NCI-H2171 (cell line): ENCODE measurements around the gene USP1.

Experiments
- DNase-seq: peaks from one replicate; lab custom pipeline; 2025; lab: John Stamatoyannopoulos, UW

Gene USP1

DNA sequence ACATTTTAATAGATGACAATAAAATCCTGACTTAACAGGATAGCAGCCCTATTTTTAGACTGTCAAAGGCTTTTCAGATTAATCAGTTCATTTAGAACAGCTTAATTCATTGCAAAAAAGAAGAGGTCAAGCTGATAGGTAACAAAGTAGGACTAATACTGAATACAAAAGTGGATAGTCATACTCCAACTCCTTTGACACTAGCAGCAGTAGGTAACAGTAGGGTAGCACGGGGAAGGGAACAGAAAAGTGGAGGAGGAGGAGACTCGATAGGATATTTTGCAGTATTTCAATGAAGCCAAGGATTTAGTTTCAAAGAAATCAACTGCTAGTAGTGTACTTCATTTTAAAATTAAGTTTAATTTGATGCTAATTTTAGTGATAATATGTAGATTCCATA lies 51.1 kb downstream of the USP1 start:
- DNase-seq, result no peak

DNA sequence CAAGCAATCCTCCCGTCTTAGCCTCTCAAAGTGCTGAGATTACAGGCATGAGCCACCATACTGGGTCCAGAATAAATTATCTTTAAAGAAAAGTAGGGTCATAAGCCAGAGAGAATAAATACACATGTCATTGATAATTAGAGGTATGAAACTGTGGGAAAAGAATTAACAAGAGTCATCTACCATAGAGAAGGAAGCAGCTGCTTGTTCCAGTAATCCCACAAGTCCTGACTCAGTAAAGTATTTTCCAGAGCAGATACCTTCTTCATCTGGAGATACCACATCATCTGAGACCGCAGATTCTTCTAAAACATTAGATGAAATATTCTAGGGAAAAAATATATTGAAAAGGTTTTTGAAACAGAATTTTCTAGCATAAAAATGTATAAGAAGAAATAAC lies 55.7 kb downstream of the USP1 start:
- no peak for DNase-seq

DNA sequence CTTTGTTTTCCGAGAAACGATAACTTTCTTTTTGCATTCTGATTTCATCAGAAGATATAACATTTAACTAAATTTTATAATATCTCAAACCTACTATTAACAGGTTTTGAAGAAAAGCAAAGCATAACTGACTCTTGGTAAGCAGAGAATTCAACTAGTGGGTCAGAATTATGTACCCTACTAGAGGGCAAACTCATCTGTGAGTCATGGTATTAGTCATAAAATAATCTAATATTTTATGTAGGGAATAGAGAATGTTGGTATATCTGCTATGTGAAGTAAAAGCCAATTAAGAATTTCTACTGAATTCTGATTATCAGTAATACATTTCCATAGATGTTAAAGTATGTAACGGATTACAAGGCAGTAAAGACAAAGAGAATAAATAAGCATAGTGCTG lies 56.8 kb downstream of the USP1 start:
- no peak for DNase-seq

DNA sequence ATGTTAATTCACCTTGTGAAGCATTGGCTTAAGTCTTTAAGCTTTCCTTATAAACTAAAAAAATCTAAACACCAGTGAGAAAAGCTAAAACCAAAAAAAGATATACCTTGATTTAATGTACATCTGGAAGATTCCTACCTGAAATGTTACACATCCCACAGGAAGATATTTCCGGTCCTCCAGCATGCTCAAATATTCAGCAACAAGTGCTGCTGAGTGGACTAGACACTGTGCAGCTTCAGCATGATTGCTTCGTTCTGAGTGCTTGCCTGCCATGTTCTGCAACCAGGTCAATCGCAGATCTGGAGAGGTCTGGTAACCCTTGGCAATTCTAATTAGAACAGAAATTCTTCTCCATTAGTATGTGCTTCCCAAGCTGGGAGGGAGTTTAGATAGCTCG lies 57.3 kb downstream of the USP1 start:
- DNase-seq, result no peak

DNA sequence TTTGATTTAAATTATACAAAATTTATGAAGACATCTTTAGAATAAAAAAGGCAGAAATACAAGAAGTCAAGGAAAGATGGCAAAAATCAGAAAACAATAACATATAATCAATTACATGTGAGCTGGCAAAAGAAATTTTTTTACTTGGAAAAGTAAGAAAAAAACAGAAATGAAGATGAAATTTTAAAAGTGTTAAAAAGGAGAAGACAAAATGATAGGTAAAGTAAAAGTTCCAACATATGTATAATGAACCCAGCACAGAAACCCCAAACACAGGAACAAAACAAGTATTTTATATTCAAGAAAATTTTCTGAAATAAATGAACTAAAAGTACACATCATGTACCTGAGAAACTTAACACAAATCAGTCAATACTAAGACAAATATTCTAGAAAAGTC lies 63.4 kb downstream of the USP1 start:
- no peak for DNase-seq
